GM19023 (cell line): ENCODE data around the gene DIRAS3.
"Not testable (repeated sequence)": the region's sequence is repeated elsewhere in the genome, so short reads cannot be mapped to it uniquely, and the experiment has no call there.

ENCODE experiments used
- ATAC-seq: cut with Tn5 transposase; IDR thresholded peaks from one replicate; pipeline ENCODE4 v1.9.1; 2021; ENCODE audit warnings: mild to moderate bottlenecking, moderate library complexity; ENCODE audit not compliant: unreplicated experiment

Gene DIRAS3

GRCh38 chr1:68049941-68050878 is at the start of gene DIRAS3:
Gene DIRAS3, minus strand, starts transcription at chr1:68050627. Its CDS starts 3,330 bp downstream, at chr1:68047297.
- ATAC-seq = no peak

DNA sequence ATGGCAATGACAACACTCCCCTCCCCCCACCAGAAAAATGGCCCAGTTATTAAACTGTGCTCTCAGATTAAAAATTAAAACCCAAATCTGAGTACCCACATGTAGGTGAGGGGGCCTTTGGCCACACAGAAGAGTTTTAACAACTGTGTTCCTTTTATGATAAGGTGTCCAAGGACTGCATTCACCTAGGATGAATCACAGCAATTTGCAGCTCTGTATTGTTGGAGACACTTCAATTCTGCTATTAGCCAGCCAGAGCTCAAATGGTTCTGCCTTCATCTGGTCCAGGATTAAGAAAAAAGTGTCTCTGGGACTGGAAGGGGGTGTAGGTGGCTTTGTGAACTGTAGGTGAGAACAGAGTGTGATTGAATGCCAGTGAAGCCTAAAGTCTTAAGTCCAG is 43.3 kb upstream of the DIRAS3 start:
- no peak for ATAC-seq

- no peak for ATAC-seq
These were observed 36.8 kb upstream of the DIRAS3 start for GRCh38 chr1:68087184-68087583.

GRCh38 chr1:68085752-68086151 is 35.3 kb upstream of the DIRAS3 start:
- ATAC-seq = no peak

DNA sequence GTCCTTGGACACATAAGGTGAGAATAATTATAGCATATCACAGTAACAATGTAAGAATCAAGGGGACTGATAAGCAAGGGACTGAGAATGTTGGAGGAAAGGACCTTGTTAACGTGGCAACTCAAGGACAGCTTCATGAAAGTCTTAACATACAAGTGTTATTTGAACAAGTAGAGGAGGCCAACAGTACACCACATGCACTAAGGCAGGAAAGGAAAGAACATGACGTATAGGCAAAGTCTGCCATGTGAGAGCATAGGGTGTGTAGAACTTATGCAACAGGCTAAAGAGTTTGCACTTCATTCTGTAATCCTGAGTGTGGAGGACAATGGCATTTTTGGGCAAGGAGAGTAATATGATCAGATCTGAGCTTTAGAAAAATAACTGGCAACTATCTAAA is 33.3 kb upstream of the DIRAS3 start:
- ATAC-seq = no peak

- no peak for ATAC-seq
These were observed 31.4 kb upstream of the DIRAS3 start for GRCh38 chr1:68081775-68082283.

DNA sequence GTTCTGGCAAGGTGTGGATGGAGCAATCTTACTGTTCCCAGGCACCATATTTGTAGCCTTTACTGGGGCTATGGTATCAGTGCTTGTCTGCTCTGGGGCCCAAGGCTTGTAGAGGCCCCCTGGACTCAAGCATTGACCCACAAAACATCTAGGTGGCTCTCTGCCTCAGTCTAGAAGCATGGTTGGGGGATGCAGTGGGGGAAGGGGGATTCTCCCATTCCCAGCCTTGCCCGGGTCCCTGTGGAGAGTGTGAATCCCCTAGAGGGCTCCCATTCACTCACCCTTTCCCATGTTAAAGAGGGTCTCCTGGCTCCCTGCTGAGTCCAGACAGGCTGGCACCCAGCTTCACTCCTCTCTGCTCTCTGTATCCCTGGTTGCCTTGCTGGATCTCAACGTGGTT is 28.2 kb upstream of the DIRAS3 start:
- ATAC-seq = no peak

- ATAC-seq = no peak
These were observed 24.0 kb upstream of the DIRAS3 start for GRCh38 chr1:68074472-68074871.

GRCh38 chr1:68065766-68066165 is 15.3 kb upstream of the DIRAS3 start:
- no peak for ATAC-seq

DNA sequence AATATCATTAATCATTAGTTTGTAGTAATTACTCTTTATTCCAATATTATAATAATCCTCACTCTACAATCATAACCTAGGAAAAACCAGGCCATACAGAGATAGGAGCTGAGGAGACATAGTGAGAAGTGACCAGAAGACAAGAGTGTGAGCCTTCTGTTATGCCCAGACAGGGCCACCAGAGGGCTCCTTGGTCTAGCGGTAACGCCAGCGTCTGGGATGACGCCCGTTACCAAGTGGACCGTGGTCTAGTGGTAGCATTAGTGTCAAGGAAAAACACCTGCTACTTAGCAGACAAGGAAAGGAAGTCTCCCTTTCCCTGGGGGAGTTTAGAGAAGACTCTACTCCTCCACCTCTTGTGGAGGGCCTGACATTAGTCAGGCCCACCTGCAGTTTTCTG is 7.6 kb upstream of the DIRAS3 start:
- not testable (repeated sequence) for ATAC-seq

DNA sequence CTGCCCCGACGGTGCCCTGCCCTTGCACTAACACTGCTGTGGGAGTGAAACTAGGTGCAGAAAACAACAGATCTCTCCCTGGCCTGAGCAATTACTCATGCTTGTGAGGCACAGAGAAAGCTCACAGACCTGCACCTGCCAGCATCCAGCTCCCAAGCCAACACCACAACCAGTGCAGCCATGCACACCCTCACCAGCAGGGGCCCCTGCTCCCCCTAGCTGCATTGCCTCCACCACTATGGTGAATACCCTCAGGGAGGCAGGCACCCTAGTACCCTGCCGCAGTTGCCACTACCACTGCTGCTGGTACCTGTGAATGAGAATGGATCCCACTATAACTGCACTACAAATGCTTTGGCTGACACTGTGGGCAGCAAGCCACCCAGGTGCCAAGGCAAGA is 7.1 kb upstream of the DIRAS3 start:
- ATAC-seq = no peak

DNA sequence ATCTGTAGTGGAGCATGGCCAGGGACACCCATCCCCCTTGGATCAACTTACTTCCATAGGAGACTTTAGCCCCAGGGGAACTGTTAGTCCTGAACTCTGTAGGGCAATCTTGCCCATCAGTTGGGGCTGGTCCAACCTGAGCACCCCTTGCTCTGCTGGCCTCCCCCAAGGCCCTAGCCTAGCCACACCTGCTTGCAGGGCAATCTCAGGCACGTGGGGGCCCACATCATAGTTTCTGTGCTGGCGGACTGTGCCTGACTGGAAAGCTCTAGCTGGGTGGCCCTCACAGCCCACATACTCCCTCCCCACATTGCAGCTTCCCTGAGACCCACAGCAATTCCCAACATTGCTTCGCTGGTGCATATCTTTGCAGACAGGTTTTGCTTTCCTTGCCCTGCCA is 6.6 kb upstream of the DIRAS3 start:
- ATAC-seq = no peak

- ATAC-seq = no peak
These were observed 1.0 kb upstream of the DIRAS3 start for GRCh38 chr1:68051475-68051874.

- no peak for ATAC-seq
These were observed 2.8 kb downstream of the DIRAS3 start for GRCh38 chr1:68047659-68048026.

DNA sequence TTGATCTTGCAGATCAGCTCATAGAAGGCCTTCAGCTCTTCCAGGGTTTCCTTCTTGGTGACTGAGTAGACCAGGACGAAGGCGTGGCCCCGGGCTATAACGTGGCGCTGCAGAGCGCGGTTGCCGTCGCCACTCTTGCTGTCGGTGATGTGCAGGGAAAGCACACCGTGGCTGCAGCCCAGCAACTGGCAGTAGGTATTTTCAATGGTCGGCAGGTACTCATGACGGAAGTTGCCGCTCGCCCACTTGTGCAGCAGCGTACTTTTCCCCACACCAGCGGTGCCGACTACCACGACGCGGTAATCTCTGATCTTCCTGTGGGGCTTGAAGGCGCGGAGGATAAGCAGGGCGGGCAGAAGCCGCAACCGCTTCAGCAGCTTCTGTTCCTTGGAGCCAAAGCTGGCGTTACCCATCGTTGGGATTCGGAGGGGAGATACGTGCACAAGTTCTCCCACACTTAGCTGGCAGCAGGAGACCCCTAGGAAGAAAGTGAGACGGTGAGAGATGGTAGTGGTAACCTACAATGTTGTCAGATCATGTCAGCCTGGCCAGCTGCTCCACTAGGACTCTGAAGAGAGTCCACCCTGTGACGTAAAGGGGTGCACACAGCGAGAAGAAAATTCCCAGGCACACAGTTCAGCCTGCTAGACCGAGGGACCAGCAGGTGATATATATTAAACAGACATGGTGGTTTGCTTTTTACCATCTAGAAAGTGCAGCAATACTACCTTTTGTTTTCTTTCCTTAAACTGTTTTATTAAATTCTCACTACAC is 3.4 kb downstream of the DIRAS3 start:
- no peak for ATAC-seq

DNA sequence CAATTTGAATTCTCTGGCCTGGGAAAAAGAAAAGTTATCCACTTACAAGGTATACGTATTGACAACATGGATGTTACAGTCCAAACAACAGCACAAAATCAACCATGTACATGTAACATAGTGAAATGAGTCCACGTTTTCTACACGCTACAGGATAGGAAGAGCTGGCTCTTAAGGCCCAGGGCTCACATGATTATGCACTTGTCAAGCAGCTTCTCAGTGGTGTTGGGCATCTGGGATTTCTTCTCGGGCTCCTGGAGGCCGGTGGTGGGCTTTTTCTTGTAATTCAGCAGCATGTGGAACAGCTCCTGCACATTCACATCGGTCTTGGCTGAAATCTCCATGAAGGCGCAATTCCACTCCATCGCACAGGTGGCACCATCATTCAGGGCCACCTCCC is 4.0 kb downstream of the DIRAS3 start:
- ATAC-seq = no peak

- no peak for ATAC-seq
These were observed 4.8 kb downstream of the DIRAS3 start for GRCh38 chr1:68045511-68046180.

GRCh38 chr1:68043443-68044090 is 6.9 kb downstream of the DIRAS3 start:
- ATAC-seq = no peak

DNA sequence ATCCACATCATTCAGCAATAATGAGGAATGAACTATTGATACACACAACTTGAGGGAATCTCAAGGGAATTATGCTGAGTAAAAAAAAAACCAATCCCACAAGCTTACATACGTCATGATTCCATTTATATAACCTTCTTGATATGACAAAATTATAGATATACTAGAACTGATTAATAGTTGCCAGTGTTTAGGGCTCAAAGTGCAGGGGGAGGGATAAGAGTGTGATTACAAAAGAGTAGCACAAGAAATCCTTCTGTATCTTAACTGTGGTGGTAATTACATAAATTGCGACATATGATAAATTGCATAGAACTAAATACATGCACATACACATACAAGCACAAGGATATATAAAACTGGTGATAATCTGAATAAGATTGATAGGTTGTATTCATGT is 13.5 kb downstream of the DIRAS3 start:
- no peak for ATAC-seq

- no peak for ATAC-seq
These were observed 21.0 kb downstream of the DIRAS3 start for GRCh38 chr1:68029444-68029843.

DNA sequence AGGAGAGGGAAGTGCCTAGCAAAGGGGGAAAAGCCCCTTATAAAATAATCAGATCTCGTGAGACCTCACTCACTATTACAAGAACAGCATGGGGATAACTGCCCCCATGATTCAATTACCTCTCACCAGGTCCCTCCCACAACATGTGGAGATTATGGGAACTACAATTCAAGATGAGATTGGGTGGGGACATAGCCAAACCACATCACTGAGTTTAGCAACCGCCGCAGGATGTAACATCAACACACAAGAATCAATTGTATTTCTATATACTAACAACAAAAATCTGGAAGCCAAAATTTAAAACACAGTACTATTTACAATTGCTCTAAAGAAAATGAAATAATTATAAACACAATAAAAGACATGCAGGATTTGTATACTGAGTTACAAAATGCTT is 21.9 kb downstream of the DIRAS3 start:
- ATAC-seq = no peak
